ENCODE data around the gene ANKZF1.
A peak's percentile ranks its signal among the peaks of the same experiment; 100 is the strongest.

Gene ANKZF1

GRCh38 chr2:219214786-219215185 is 14.8 kb upstream of the ANKZF1 start:
- H3K27me3 ChIP-seq, result peaks cover 21% of the 10 kb centered on the region
- TF ChIP-seq CTCF (IDR thresholded peaks at IDR 0.05), result no peak
- no peak overlapping the region for H3K27ac ChIP-seq
- no peaks in the 10 kb centered on the region for H3K9me3 ChIP-seq
- peaks cover 45 to 54% of the 10 kb centered on the region in 2 experiments for H3K4me1 ChIP-seq (ENCODE audit: control insufficient read depth in 1 of 2, insufficient read depth in 1 of 2, low read depth in 1 of 2, low read length in 1 of 2)
- H3K4me3 ChIP-seq (ENCODE audit: low read depth in 1 of 2, low read length in 1 of 2), result no peak overlapping the region
- peaks cover 39% of the 10 kb centered on the region for H3K36me3 ChIP-seq

GRCh38 chr2:219215871-219216534 is 13.6 kb upstream of the ANKZF1 start:
- no peak overlapping the region for H3K27ac ChIP-seq
- H3K27me3 ChIP-seq, result peaks cover 29% of the 10 kb centered on the region
- H3K9me3 ChIP-seq, result no peaks in the 10 kb centered on the region
- H3K36me3 ChIP-seq, result peaks cover 44% of the 10 kb centered on the region
- no peak for TF ChIP-seq CTCF (IDR thresholded peaks at IDR 0.05)
- H3K4me1 ChIP-seq (ENCODE audit: control insufficient read depth in 1 of 2, insufficient read depth in 1 of 2, low read depth in 1 of 2, low read length in 1 of 2), result peaks cover 45 to 52% of the 10 kb centered on the region in 2 experiments
- no peak overlapping the region for H3K4me3 ChIP-seq (ENCODE audit: low read depth in 1 of 2, low read length in 1 of 2)

GRCh38 chr2:219216535-219216915 is 13.1 kb upstream of the ANKZF1 start:
- H3K4me3 ChIP-seq (ENCODE audit: low read depth in 1 of 2, low read length in 1 of 2), result no peak overlapping the region
- peaks cover 29% of the 10 kb centered on the region for H3K27me3 ChIP-seq
- peaks cover 50% of the 10 kb centered on the region for H3K36me3 ChIP-seq
- peaks cover 45 to 50% of the 10 kb centered on the region in 2 experiments for H3K4me1 ChIP-seq (ENCODE audit: control insufficient read depth in 1 of 2, insufficient read depth in 1 of 2, low read depth in 1 of 2, low read length in 1 of 2)
- no peak overlapping the region for H3K27ac ChIP-seq
- TF ChIP-seq CTCF (IDR thresholded peaks at IDR 0.05), result no peak
- no peaks in the 10 kb centered on the region for H3K9me3 ChIP-seq

GRCh38 chr2:219218217-219218731 is 11.3 kb upstream of the ANKZF1 start:
- H3K4me1 ChIP-seq (ENCODE audit: control insufficient read depth in 1 of 2, insufficient read depth in 1 of 2, low read depth in 1 of 2, low read length in 1 of 2), result peaks cover 44 to 46% of the 10 kb centered on the region in 2 experiments
- peaks cover 58% of the 10 kb centered on the region for H3K36me3 ChIP-seq

More at GRCh38 chr2:219218217-219218731, 11.3 kb upstream of the ANKZF1 start:
- Histone ChIP-seq H3K27ac (peak overlapping the region; percentile 69), H3K9me3 (no peaks in the 10 kb centered on the region), H3K27me3 (peaks cover 29% of the 10 kb centered on the region), H3K4me3 (ENCODE audit: low read depth in 1 of 2, low read length in 1 of 2) (peak overlapping the region; percentile 84 to 89)
- no peak for TF ChIP-seq CTCF (IDR thresholded peaks at IDR 0.05)

Measured in neutrophil (primary cell).